ENCODE results near the gene OR52L1. TPM values are rescaled to one million over a fixed set of nuclear protein-coding genes. Genes with fewer than 3 reads are reported as not detected.

OR52L1 gene
- total RNA-seq (2021): 0.15 to 0.44 TPM in 2 of 3 replicates, not detected in the other
- Bru-seq, nascent RNA: percentile 16 among the genes with signal in this experiment
- long read RNA-seq, experiment 1: 0 reads
- long read RNA-seq, experiment 2: 0 reads
- long read RNA-seq, experiment 3: 0 reads

DNA sequence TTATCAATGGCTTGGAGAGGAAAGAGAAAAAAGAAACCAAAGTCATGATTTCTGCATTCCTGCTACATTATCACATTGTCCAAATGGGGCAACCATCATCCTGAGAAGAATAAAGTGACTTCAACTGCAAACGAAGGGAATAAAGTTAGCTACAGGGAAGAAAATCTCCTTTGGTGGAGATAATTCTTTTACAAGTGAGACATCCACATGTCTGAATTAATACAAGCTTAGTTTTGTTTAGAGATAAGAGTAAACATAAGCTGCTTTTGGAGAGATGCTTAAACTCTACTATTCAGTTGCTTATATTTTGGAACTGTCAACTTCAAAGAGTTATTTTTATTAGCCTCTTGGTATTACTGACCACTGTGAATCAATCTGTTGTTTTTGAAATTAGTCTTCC lies at the start of gene OR52L1:
TSS of gene OR52L1 (minus strand) at position 101 of the 400 bp plus-strand sequence. CDS start at position 46, 55 bp downstream.
- DNase-seq (ENCODE audit: low spot score) (no peak), ATAC-seq (no peak)
- H3K4me1 Mint-ChIP-seq: no peaks in the 10 kb centered on the region
- H3K27ac Mint-ChIP-seq: no peak within 1 kb of the TSS
- peaks cover 2% of the 10 kb centered on the region; the same call in 1 of the 2 replicates for H3K27me3 Mint-ChIP-seq (ENCODE audit: low read depth)
- no peaks in the 10 kb centered on the region for H3K36me3 Mint-ChIP-seq
- POLR2A ChIA-PET: no interaction called here
- peaks cover 16% of the 10 kb centered on the region for H3K9me3 Mint-ChIP-seq
- H3K4me3 Mint-ChIP-seq: no peak within 1 kb of the TSS
- TF ChIP-seq SOX15 (CRISPR knock-in tag; IDR thresholded peaks at IDR 0.05) (no peak), GRHL2 (CRISPR knock-in tag; IDR thresholded peaks at IDR 0.05; ENCODE audit: insufficient replicate concordance, severe bottlenecking) (no peak), FOXP1 (CRISPR knock-in tag; IDR thresholded peaks at IDR 0.05; ENCODE audit: borderline replicate concordance) (no peak), OVOL2 (CRISPR knock-in tag; IDR thresholded peaks at IDR 0.05; ENCODE audit: borderline replicate concordance) (no peak), NR3C1 (CRISPR knock-in tag; conservative IDR thresholded peaks at IDR 0.05; ENCODE audit: low read depth) (no peak), ZNF671 (CRISPR knock-in tag; IDR thresholded peaks at IDR 0.05) (no peak), FOXJ3 (CRISPR knock-in tag; IDR thresholded peaks at IDR 0.05; ENCODE audit: borderline replicate concordance) (no peak), NFYB (CRISPR knock-in tag; conservative IDR thresholded peaks at IDR 0.05; ENCODE audit: low read depth) (no peak), TEAD1 (CRISPR knock-in tag; IDR thresholded peaks at IDR 0.05) (no peak), IRF2 (CRISPR knock-in tag; IDR thresholded peaks at IDR 0.05; ENCODE audit: borderline replicate concordance, low read depth) (no peak), GTF2I (CRISPR knock-in tag; conservative IDR thresholded peaks at IDR 0.05) (no peak), MYBL2 (CRISPR knock-in tag; IDR thresholded peaks at IDR 0.05) (no peak), SMAD3 (CRISPR knock-in tag; IDR thresholded peaks at IDR 0.05; ENCODE audit: borderline replicate concordance) (no peak), ZNF317 (CRISPR knock-in tag; IDR thresholded peaks at IDR 0.05; ENCODE audit: borderline replicate concordance, low read depth) (no peak)
- TF ChIP-seq, protein P1, sequence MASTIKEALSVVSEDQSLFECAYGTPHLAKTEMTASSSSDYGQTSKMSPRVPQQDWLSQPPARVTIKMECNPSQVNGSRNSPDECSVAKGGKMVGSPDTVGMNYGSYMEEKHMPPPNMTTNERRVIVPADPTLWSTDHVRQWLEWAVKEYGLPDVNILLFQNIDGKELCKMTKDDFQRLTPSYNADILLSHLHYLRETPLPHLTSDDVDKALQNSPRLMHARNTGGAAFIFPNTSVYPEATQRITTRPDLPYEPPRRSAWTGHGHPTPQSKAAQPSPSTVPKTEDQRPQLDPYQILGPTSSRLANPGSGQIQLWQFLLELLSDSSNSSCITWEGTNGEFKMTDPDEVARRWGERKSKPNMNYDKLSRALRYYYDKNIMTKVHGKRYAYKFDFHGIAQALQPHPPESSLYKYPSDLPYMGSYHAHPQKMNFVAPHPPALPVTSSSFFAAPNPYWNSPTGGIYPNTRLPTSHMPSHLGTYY (CRISPR knock-in tag; IDR thresholded peaks at IDR 0.05): no peak
- TF ChIP-seq, protein P2, sequence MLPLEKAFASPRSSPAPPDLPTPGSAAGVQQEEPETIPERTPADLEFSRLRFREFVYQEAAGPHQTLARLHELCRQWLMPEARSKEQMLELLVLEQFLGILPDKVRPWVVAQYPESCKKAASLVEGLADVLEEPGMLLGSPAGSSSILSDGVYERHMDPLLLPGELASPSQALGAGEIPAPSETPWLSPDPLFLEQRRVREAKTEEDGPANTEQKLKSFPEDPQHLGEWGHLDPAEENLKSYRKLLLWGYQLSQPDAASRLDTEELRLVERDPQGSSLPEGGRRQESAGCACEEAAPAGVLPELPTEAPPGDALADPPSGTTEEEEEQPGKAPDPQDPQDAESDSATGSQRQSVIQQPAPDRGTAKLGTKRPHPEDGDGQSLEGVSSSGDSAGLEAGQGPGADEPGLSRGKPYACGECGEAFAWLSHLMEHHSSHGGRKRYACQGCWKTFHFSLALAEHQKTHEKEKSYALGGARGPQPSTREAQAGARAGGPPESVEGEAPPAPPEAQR (CRISPR knock-in tag; IDR thresholded peaks at IDR 0.05): no peak
- TF ChIP-seq, protein P3, sequence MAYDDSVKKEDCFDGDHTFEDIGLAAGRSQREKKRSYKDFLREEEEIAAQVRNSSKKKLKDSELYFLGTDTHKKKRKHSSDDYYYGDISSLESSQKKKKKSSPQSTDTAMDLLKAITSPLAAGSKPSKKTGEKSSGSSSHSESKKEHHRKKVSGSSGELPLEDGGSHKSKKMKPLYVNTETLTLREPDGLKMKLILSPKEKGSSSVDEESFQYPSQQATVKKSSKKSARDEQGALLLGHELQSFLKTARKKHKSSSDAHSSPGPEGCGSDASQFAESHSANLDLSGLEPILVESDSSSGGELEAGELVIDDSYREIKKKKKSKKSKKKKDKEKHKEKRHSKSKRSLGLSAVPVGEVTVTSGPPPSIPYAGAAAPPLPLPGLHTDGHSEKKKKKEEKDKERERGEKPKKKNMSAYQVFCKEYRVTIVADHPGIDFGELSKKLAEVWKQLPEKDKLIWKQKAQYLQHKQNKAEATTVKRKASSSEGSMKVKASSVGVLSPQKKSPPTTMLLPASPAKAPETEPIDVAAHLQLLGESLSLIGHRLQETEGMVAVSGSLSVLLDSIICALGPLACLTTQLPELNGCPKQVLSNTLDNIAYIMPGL (CRISPR knock-in tag; IDR thresholded peaks at IDR 0.05): no peak
- CTCF ChIA-PET: no interaction called here

DNA sequence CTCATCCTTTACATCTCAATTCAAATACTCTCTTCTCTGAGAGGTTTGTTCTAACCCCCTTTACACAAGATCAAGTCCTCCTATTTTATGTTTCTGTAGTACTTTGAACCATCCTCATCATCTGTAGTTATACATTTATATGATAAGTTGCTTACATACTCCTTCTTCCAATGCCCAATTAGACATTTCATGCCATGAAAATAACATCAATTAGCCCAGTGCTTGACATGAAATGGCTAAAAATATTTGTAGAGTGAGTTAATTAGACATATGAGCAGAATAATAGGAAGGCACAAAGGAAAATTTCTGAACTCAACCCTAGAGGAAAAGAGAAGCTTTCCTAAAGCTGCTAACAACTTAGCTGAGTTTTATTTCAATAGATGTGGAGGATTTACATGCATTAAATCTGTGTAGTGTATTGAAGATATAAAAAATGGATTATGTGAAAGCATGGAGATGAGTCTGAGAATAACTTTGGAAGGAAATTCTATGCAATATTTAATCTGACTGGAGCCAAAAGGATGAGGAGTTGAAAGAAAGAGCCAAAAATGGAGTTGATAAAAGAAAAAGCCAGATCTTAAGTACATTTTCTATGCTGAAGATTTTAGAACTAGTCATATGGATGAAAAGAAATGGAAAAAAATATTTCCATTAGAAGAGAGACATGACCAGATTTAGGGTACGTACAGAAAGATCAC lies 44.1 kb upstream of the OR52L1 start, which contains the start of gene OR56A1:
TSS of gene OR56A1 (minus strand) at position 51 of the 698 bp plus-strand sequence. CDS start 3,066 bp downstream, outside the sequence.
- H3K4me1 Mint-ChIP-seq: no peaks in the 10 kb centered on the region
- ChIA-PET POLR2A (no interaction called here), CTCF (interaction anchor here (1.9 kb wide), 1 partner anchor 323 kb away, joined by 7 read pairs; no protein-coding TSS in a partner anchor)
- H3K4me3 Mint-ChIP-seq: no peak within 1 kb of the TSS
- no peak for ATAC-seq
- H3K9me3 Mint-ChIP-seq: no peaks in the 10 kb centered on the region
- no peak for DNase-seq (ENCODE audit: low spot score)
- H3K27me3 Mint-ChIP-seq (ENCODE audit: low read depth): no peaks in the 10 kb centered on the region
- H3K27ac Mint-ChIP-seq: no peak within 1 kb of the TSS
- TF ChIP-seq, protein P4, sequence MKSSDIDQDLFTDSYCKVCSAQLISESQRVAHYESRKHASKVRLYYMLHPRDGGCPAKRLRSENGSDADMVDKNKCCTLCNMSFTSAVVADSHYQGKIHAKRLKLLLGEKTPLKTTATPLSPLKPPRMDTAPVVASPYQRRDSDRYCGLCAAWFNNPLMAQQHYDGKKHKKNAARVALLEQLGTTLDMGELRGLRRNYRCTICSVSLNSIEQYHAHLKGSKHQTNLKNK (CRISPR knock-in tag; IDR thresholded peaks at IDR 0.05): no peak
- no peak for TF ChIP-seq ZNF232 (CRISPR knock-in tag; IDR thresholded peaks at IDR 0.05)
- TF ChIP-seq ZNF263 (CRISPR knock-in tag; IDR thresholded peaks at IDR 0.05; ENCODE audit: low read depth): no peak
- TF ChIP-seq, protein P5, sequence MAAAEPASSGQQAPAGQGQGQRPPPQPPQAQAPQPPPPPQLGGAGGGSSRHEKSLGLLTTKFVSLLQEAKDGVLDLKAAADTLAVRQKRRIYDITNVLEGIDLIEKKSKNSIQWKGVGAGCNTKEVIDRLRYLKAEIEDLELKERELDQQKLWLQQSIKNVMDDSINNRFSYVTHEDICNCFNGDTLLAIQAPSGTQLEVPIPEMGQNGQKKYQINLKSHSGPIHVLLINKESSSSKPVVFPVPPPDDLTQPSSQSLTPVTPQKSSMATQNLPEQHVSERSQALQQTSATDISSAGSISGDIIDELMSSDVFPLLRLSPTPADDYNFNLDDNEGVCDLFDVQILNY (CRISPR knock-in tag; IDR thresholded peaks at IDR 0.05): no peak
- TF ChIP-seq ESRRA (CRISPR knock-in tag; IDR thresholded peaks at IDR 0.05; ENCODE audit: borderline replicate concordance): no peak
- TF ChIP-seq, protein P6, sequence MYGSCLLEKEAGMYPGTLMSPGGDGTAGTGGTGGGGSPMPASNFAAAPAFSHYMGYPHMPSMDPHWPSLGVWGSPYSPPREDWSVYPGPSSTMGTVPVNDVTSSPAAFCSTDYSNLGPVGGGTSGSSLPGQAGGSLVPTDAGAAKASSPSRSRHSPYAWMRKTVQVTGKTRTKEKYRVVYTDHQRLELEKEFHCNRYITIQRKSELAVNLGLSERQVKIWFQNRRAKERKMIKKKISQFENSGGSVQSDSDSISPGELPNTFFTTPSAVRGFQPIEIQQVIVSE (CRISPR knock-in tag; IDR thresholded peaks at IDR 0.05; ENCODE audit: borderline replicate concordance): no peak
- H3K36me3 Mint-ChIP-seq: no peaks in the 10 kb centered on the region
